CD4-positive, alpha-beta T cell treated with Interleukin-1 beta for 1 hour (primary cell): ENCODE results near the gene DTX3.
"Not testable (repeated sequence)": the region's sequence is repeated elsewhere in the genome, so short reads cannot be mapped to it uniquely, and the experiment has no call there.

ENCODE experiments used
- DNase-seq, 2 donors: peaks; one replicate each; pipeline ENCODE4 v3.0.0-alpha.2; 2020 to 2022

DTX3 gene

DNA sequence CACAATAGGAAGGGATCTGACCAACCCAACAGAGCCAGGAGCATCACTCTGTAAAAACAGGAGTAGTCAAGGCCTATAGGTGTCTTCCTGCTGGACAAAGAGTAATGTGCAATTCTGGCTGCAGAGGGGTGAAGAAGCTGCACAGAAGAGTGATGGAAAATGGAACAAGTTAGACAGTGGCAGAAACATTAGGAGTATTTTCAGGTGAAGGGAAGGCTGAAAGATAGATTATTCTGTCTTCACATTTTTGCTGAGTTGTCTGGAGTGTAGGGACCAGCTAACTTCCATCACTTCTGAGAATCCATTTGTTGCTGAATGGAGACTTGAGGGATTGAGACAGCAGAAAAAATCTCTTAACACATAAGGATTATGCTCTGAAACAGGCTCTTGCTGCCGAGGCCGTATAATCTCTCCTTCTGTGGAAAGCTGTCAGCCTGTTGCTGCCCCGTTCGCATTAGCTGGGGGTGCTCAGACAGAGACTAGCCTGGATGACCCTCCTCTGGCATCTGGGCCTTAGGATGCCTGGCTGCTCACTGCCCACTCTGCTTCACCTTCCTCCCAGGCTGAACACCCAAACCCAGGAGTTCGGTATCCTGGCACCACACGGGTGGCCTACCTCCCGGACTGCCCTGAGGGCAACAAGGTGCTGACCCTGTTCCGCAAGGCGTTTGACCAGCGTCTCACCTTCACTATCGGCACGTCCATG lies 3.5 kb downstream of the DTX3 start:
- no peak for DNase-seq

DNA sequence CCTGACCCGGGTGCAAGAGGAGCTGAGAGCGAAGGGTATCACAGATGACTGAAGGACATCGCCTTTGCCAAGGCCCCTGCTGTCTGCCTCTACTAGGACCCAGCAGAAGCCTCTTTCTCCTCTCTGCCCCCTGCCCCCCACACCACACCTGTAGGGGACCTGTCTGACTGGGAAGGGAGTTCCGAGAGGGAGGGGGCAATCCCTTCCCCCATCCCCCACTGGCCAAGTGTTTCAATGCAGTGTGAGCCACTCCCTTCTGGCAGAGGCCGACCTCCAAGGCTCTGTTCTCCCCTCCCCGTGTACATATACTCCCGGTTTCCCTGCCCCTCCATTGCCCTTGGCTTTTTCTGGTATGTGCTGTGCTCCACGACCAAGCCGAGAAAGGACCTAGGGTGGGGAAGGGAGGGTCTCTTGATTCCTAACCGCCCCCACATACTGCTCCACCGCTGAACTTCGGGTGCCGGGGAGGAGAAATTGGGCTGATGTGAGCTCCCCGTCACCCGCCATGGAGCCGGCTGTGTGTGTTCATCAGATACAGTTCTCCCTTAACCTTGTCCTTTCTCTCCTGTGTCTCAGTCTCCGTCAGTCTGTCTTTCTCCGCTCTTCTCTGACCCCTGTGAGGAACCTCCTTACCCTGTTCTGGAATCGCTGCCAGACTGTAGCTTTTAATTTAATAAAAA lies 4.6 kb downstream of the DTX3 start:
- no peak for DNase-seq

- DNase-seq: no peak
Observed at GRCh38 chr12:57609781-57610553, 5.3 kb downstream of the DTX3 start.

DNA sequence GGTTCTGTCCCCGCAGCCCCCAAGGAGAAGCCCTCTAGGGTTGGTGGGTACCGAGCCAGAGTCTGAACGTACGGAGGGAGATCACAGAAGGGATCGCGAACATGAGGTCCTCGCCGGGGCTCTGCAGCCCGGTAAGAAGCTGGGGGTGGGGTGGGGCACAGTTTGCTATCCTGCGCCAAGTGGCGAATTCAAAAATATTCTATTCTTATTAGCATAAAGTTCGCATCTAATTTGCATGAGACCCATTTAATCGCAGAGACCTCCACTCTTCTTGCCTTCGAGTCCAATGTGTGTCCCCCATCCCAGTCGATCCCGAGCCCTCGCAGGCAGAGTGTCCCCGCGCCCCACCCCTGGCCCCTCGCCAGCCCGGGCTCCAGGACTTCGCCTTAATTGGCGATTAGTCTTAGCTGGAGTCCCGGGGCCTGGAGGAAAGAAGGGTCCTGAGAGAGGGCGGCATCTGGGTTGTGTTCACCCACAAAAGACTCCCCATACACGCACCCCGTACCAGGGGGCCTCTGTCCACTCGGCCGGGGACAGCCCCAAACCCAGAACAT lies 6.0 kb downstream of the DTX3 start:
- DNase-seq: no peak

DNA sequence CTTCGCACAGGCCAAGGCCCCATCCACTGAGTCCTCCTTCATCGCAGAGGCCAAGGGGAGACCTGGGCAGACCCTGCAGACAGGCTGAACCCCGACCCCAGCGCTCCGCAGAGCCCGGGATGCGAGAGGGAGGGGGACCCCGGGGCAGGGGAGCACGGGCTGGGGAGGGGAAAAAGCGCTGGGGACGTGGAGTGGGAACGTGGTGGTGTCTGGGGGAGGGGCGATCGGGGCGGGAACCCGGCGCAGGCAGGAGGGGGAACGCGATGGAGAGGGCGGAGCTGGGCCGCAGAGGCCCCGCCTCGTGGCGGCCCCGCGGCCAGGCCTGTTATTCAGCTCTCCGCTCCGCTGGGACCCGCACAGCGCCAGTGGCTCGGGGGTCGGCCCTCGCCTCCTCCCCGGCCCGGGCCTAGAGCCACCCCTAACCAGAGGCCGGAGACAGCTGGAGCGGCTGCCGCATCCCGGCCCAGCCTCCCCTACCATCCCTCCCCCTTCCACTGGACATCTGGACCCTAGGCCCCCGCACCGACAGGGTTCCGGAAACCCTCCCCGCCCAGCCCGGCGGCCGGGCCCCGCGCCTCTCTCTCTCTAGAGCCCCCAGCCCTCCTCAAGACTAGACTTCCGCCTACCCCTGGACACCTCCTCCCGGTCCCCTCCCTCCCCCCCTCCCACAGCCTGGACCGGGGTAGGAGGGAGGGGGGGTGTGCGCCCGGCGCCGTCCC lies 6.6 kb downstream of the DTX3 start, which contains the start of gene ARHGEF25:
ARHGEF25 (plus strand) TSS at position 328 of the 719 bp plus-strand sequence. CDS start 460 bp downstream, outside the sequence.
- peak; percentile 40 to 48 for DNase-seq

- DNase-seq: no peak
Observed at GRCh38 chr12:57611827-57612710, 7.4 kb downstream of the DTX3 start.

GRCh38 chr12:57612711-57613426 lies 8.2 kb downstream of the DTX3 start:
- DNase-seq: no peak

- DNase-seq: no peak
Observed at GRCh38 chr12:57613427-57614109, 8.9 kb downstream of the DTX3 start.

DNA sequence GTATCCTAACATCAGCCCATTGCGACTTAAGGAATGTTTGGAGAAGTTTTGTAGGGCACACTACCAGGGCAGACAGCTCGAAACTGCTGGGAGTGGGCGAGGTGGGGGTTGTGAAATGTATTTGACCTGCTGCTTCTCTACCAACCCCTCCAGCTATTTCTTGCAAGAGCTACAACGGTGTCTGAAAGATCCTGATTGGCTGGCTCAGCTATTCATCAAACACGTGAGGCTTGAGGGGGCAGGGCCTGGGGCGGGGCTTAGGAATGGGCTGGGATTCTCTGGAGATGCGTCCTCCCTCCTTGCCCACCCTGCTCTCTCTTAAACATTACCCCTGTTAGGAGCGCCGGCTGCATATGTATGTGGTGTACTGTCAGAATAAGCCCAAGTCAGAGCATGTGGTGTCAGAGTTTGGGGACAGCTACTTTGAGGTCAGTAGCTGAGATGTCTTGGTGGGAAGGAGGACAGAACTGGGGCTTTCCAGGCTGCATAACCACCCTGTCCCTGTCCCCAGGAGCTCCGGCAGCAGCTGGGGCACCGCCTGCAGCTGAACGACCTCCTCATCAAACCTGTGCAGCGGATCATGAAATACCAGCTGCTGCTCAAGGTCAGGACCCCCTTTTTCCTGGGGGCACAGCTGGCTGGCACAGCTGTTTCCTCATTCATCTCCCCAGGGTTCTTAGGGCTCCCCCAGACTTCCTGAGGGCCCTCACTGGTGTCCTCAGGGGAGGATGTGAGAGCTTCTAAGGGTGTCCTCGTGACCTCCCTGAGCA lies 9.7 kb downstream of the DTX3 start:
- DNase-seq: peak in 1 of 2 donors; percentile 40

- DNase-seq: no peak
Observed at GRCh38 chr12:57614948-57615500, 10.4 kb downstream of the DTX3 start.

- DNase-seq: no peak
Observed at GRCh38 chr12:57615637-57616036, 11.0 kb downstream of the DTX3 start.

GRCh38 chr12:57616383-57617101 lies 11.9 kb downstream of the DTX3 start:
- no peak for DNase-seq

GRCh38 chr12:57617942-57618341 lies 13.3 kb downstream of the DTX3 start:
- DNase-seq: no peak

DNA sequence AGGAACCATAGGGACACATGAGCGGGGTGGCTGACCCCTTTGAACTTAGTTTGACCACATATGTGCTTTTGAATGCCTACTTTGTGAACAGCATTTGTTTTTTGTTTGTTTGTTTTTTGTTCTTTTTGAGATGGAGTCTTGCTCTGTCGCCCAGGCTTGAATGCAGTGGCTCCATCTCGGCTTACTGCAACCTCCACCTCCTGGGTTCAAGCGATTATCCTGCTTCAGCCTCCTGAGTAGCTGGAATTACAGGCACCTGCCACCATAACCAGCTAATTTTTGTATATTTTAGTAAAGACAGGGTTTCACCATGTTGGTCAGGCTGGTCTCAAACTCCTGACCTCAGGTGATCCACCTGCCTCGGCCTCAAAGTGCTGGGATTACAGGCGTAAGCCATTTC lies 13.8 kb downstream of the DTX3 start:
- not testable (repeated sequence) for DNase-seq

DNA sequence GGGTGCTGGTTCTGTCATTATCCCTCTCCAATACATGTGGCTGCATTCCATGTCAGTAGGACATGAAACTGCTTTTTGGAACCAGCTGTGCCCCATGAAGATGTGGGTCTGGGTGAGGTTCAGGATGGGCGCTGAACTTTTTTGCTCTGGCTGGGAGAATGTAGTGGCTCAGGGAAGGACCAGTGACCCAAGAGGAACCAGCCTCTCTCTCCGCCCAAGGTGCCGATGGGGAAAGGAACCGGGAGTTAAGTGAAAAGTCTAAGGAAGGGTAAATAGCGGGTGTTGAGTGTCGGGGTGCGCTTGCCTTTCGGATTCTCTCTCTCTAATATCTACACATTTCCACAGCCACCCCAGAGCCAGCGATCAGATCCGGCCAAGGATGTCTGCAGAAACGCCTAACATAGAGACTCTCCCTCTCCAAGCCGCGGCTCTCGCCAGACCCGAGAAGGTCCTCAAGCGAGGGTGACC lies 14.4 kb downstream of the DTX3 start:
- DNase-seq: no peak

GRCh38 chr12:57619434-57620244 lies 15.0 kb downstream of the DTX3 start:
- peak in 1 of 2 donors; percentile 14 for DNase-seq

GRCh38 chr12:57620245-57620935 lies 15.8 kb downstream of the DTX3 start:
- no peak for DNase-seq
